Fibroblast of the aortic adventitia (primary cell): ENCODE data around the gene FLT1. TPM values are rescaled to one million over a fixed set of nuclear protein-coding genes. Genes with fewer than 3 reads are reported as not detected.

Source experiments
- DNase-seq: peaks from one replicate; pipeline ENCODE4 v3.0.0-alpha.2; 2010; ENCODE audit warnings: low read depth
- H3K4me3 ChIP-seq: 2 replicates; pipeline ENCODE4 v1.5.1; 2011; ENCODE audit warnings: low read depth, mild to moderate bottlenecking, control low read depth, low read length, moderate library complexity
- CTCF ChIP-seq: IDR thresholded peaks from 2 replicates; pipeline ENCODE4 v1.5.1; 2011; ENCODE audit warnings: mild to moderate bottlenecking, low read length, control low read depth, inconsistent platforms; ENCODE audit not compliant: insufficient read depth
- total RNA-seq: library from RNA; depleted of rRNA; stranded (reverse); fragments of >200 nt; gene quantifications from 2 replicates; pipeline ENCODE4 v1.2.3, GENCODE V29; 2012; ENCODE audit warnings: low replicate concordance

The FLT1 gene, protein sequence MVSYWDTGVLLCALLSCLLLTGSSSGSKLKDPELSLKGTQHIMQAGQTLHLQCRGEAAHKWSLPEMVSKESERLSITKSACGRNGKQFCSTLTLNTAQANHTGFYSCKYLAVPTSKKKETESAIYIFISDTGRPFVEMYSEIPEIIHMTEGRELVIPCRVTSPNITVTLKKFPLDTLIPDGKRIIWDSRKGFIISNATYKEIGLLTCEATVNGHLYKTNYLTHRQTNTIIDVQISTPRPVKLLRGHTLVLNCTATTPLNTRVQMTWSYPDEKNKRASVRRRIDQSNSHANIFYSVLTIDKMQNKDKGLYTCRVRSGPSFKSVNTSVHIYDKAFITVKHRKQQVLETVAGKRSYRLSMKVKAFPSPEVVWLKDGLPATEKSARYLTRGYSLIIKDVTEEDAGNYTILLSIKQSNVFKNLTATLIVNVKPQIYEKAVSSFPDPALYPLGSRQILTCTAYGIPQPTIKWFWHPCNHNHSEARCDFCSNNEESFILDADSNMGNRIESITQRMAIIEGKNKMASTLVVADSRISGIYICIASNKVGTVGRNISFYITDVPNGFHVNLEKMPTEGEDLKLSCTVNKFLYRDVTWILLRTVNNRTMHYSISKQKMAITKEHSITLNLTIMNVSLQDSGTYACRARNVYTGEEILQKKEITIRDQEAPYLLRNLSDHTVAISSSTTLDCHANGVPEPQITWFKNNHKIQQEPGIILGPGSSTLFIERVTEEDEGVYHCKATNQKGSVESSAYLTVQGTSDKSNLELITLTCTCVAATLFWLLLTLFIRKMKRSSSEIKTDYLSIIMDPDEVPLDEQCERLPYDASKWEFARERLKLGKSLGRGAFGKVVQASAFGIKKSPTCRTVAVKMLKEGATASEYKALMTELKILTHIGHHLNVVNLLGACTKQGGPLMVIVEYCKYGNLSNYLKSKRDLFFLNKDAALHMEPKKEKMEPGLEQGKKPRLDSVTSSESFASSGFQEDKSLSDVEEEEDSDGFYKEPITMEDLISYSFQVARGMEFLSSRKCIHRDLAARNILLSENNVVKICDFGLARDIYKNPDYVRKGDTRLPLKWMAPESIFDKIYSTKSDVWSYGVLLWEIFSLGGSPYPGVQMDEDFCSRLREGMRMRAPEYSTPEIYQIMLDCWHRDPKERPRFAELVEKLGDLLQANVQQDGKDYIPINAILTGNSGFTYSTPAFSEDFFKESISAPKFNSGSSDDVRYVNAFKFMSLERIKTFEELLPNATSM (N-terminal part only)
- 0.36 and 1.3 TPM in 2 replicates for total RNA-seq

GRCh38 chr13:28494778-28495537, at the start of gene FLT1:
Gene FLT1 (minus strand): TSS chr13:28495128. CDS start chr13:28494843, 285 bp downstream.
- peak within 1 kb of the TSS; percentile 54 for H3K4me3 ChIP-seq
- no peak for TF ChIP-seq CTCF
- DNase-seq, result no peak

- no peak for TF ChIP-seq CTCF
- no peak overlapping the region for H3K4me3 ChIP-seq
- DNase-seq, result peak; percentile 30
Measured at GRCh38 chr13:28544026-28544425, 49.1 kb upstream of the FLT1 start.

DNA sequence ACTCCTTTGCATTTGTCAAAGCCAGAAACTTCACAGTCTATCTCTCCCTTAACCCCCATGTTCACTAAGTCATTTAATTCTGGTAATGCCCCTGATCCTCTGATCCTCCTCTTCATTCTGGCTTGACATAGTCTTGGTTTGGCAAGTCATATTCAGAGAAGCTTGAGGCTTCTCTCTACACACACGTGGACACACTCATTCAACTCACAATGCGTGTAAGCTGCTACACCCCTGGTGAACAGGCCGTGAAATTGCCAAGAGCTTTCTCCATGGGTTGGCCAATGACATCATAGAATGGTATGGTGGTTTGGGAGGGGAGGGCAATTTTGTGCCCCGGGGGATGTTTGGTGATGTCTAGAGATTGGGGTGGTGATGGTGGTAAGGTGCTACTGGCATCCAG, 47.9 kb upstream of the FLT1 start:
- no peak for DNase-seq
- TF ChIP-seq CTCF, result no peak
- no peak overlapping the region for H3K4me3 ChIP-seq

- no peak for TF ChIP-seq CTCF
- DNase-seq, result peak; percentile 50
- no peak overlapping the region for H3K4me3 ChIP-seq
Measured at GRCh38 chr13:28541966-28542365, 47.0 kb upstream of the FLT1 start.

DNA sequence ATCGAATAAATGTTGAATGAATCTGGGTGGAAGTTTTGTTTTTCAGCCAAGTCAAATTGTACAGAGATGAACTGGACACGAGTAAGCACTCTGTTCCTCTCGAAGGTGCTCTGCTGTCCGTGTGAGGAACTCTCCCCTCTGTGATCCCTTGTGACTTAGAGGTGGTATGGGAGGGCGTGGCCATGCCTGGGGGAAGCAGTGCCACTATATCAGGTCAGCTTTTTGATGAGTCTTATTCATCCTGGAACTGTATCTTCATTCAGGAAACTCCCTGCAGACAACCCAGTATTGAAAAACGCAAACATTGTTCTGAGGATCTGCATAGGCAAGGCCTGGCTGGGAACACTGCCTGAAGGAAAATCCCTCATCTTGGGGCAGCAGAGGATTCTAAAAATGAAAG, 45.7 kb upstream of the FLT1 start:
- no peak for TF ChIP-seq CTCF
- DNase-seq, result peak; percentile 33
- no peak overlapping the region for H3K4me3 ChIP-seq
